ENCODE results near the gene AMMECR1.

The AMMECR1 gene

GRCh38 chrX:110216027-110216426 is 101.9 kb downstream of the AMMECR1 start:
- peaks cover 15% of the 10 kb centered on the region for H3K4me1 ChIP-seq (ENCODE audit: insufficient read depth, low read length, poor library complexity, severe bottlenecking)
- no peaks in the 10 kb centered on the region for H3F3A ChIP-seq (ENCODE audit: low read depth)
- H4K20me1 ChIP-seq (ENCODE audit: insufficient read depth, low read length, poor library complexity, severe bottlenecking): no peaks in the 10 kb centered on the region
- H3K79me2 ChIP-seq (ENCODE audit: insufficient read depth, low read length): peaks cover 2% of the 10 kb centered on the region; the same call in 1 of the 2 replicates
- no peaks in the 10 kb centered on the region for H3K9me3 ChIP-seq (ENCODE audit: insufficient read depth, low read depth, low read length)
- H3K27me3 ChIP-seq (ENCODE audit: insufficient read depth, low read length, poor library complexity, severe bottlenecking): no peaks in the 10 kb centered on the region
- H2AFZ ChIP-seq (ENCODE audit: low read length): no peak overlapping the region
- no peaks in the 10 kb centered on the region for H3K9me2 ChIP-seq (replicated peaks; ENCODE audit: low read depth, low read length)
- no peak for TF ChIP-seq CTCF (conservative IDR thresholded peaks at IDR 0.05; ENCODE audit: low read length)
- H3K9ac ChIP-seq (ENCODE audit: low read depth, low read length, poor library complexity, severe bottlenecking): no peak overlapping the region
- peak overlapping the region; percentile 20 for H3K4me2 ChIP-seq (ENCODE audit: low read depth, low read length, poor library complexity, severe bottlenecking)
- H3K36me3 ChIP-seq (ENCODE audit: insufficient read depth, low read length): no peaks in the 10 kb centered on the region
- no peak overlapping the region for H3K4me3 ChIP-seq (ENCODE audit: low read length, poor library complexity, severe bottlenecking)

- Histone ChIP-seq H3K27me3 (ENCODE audit: insufficient read depth, low read length, poor library complexity, severe bottlenecking) (no peaks in the 10 kb centered on the region), H3K4me2 (ENCODE audit: low read depth, low read length, poor library complexity, severe bottlenecking) (no peak overlapping the region), H2AFZ (ENCODE audit: low read length) (no peak overlapping the region), H3K9me3 (ENCODE audit: insufficient read depth, low read depth, low read length) (no peaks in the 10 kb centered on the region), H3K4me1 (ENCODE audit: insufficient read depth, low read length, poor library complexity, severe bottlenecking) (peaks cover 15% of the 10 kb centered on the region), H4K20me1 (ENCODE audit: insufficient read depth, low read length, poor library complexity, severe bottlenecking) (no peaks in the 10 kb centered on the region), H3K36me3 (ENCODE audit: insufficient read depth, low read length) (no peaks in the 10 kb centered on the region), H3K9me2 (replicated peaks; ENCODE audit: low read depth, low read length) (no peaks in the 10 kb centered on the region), H3K4me3 (ENCODE audit: low read length, poor library complexity, severe bottlenecking) (no peak overlapping the region), H3F3A (ENCODE audit: low read depth) (no peaks in the 10 kb centered on the region), H3K79me2 (ENCODE audit: insufficient read depth, low read length) (no peaks in the 10 kb centered on the region), H3K9ac (ENCODE audit: low read depth, low read length, poor library complexity, severe bottlenecking) (no peak overlapping the region)
- TF ChIP-seq EZH2phosphoT487 (IDR thresholded peaks at IDR 0.05; ENCODE audit: borderline replicate concordance): no peak
- no peak for TF ChIP-seq CTCF (conservative IDR thresholded peaks at IDR 0.05; ENCODE audit: low read length)
Measured at GRCh38 chrX:110215411-110215810, 102.5 kb downstream of the AMMECR1 start.

- no peak overlapping the region for H3K4me3 ChIP-seq (ENCODE audit: low read length, poor library complexity, severe bottlenecking)
- H3K9ac ChIP-seq (ENCODE audit: low read depth, low read length, poor library complexity, severe bottlenecking): no peak overlapping the region
- H3K36me3 ChIP-seq (ENCODE audit: insufficient read depth, low read length): no peaks in the 10 kb centered on the region
- no peaks in the 10 kb centered on the region for H3K27me3 ChIP-seq (ENCODE audit: insufficient read depth, low read length, poor library complexity, severe bottlenecking)
- no peaks in the 10 kb centered on the region for H4K20me1 ChIP-seq (ENCODE audit: insufficient read depth, low read length, poor library complexity, severe bottlenecking)
- H3K79me2 ChIP-seq (ENCODE audit: insufficient read depth, low read length): no peaks in the 10 kb centered on the region
- peaks cover 15% of the 10 kb centered on the region for H3K4me1 ChIP-seq (ENCODE audit: insufficient read depth, low read length, poor library complexity, severe bottlenecking)
- TF ChIP-seq CTCF (conservative IDR thresholded peaks at IDR 0.05; ENCODE audit: low read length) (no peak), EZH2phosphoT487 (IDR thresholded peaks at IDR 0.05; ENCODE audit: borderline replicate concordance) (no peak)
- no peaks in the 10 kb centered on the region for H3K9me3 ChIP-seq (ENCODE audit: insufficient read depth, low read depth, low read length)
- H3F3A ChIP-seq (ENCODE audit: low read depth): no peaks in the 10 kb centered on the region
- no peak overlapping the region for H2AFZ ChIP-seq (ENCODE audit: low read length)
- no peak overlapping the region for H3K4me2 ChIP-seq (ENCODE audit: low read depth, low read length, poor library complexity, severe bottlenecking)
- no peaks in the 10 kb centered on the region for H3K9me2 ChIP-seq (replicated peaks; ENCODE audit: low read depth, low read length)
Measured at GRCh38 chrX:110214684-110215083, 103.2 kb downstream of the AMMECR1 start.

Data from Loucy (cell line).